M059J (cell line): Measurements from ENCODE around the gene THSD4. TPM values are rescaled to one million over a fixed set of nuclear protein-coding genes. Genes with fewer than 3 reads are reported as not detected.

Experiments used
- DNase-seq: peaks from one replicate; pipeline ENCODE4 v3.0.0-alpha.2; 2012; ENCODE audit warnings: low read depth
- total RNA-seq: library from RNA; depleted of rRNA; stranded (reverse); fragments of >200 nt; shearing (Covaris generic); gene quantifications from 2 replicates; pipeline ENCODE4 v1.2.3, GENCODE V29; 2014

Gene THSD4
- total RNA-seq, 1 experiment from 2014 or later = 9.9 TPM

DNA sequence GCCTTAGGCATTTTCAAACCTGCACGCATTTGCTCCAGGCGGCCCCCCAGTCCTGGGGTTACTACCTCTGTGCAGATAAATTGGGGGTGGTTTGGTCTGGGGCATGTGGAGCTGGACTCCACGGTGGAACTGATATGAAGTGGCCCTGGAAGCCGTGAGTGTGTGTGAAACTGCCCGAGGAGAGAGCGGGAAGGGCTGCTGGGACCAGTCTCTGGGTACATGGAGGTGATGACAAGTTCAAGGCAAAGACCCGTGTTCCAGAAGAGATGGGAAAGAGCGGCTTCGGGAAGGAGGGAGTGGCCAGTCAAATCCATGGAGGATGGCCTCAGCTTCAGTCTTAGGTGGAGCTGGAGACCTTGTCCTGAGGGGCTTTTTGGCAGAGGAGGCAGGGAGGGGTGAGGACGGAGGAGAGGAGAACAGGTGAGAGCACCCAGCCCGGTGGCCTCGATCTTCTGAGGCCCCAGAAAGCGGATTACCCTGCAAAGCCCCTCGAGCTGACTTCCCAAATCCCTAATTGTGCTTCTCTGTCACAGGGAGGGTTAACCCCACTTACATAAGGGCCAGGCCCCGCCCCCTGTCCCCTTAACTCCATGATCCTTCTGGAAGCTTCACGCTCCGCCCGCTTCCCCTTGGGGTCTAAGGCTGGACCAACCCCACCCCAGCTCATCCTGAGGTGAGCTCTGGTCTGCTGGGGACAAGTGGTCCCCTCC lies 693.2 kb downstream of the THSD4 start:
- no peak for DNase-seq

DNA sequence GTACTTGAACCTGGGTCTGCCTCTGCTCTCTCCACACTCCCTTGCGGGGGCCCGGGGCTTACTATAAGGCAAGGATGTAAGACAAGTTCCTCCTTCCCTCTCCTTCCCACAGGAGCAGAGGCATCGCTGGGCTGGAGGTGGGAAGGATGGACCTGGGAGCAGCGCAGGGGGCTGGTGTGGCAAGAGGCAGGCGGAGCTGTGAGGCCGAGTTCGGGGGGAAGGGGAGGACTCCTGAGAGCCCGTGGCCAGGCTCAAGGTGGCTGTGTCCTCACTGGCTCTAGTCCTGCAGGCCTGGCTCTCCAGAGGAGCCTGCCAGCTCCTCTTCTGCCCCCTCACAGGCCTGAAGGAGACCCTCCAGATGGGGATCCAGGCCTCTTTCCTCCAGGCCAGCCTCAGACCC lies 694.1 kb downstream of the THSD4 start:
- no peak for DNase-seq

DNA sequence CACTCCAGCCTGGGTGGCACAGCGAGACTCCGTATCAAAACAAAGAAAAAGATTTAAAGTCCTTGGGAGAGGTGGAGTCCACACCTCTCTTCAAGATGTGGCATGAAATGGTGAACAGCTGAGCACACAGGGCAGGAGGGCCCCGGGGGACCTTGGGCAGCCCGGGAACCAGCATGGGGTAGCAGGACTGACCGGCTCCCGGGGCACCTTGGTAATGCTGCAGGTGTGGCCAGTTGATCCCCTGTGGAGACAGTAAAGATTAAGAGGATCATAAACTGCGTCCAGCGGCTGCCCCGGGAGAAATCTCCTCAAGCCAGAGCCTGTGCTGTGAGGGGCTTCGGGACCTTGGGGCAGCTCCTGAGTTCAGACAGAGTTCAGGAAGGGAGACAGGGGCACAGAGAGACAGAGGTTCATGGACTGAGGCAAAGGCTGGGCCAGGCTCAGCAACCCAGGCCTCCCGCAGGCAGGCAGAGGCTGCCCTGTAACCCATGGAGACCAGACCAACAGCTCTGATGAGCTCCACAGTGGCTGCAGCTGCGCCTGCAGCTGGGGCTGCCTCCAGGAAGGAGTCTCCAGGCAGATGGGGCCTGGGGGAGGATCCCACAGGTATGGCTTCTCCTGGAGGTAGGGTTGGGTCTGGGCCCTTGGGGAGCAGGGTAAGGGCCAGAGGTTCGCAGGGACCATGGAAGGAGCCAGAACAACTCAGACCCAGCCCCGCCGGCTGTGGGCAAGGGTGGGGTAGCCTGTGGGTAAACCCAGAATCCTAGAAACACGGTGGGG lies 695.2 kb downstream of the THSD4 start, which contains the start of gene NR2E3:
Gene NR2E3 (plus strand): TSS at position 299 of the 780 bp plus-strand sequence. CDS start 190 bp downstream, at position 489.
- no peak for DNase-seq

DNA sequence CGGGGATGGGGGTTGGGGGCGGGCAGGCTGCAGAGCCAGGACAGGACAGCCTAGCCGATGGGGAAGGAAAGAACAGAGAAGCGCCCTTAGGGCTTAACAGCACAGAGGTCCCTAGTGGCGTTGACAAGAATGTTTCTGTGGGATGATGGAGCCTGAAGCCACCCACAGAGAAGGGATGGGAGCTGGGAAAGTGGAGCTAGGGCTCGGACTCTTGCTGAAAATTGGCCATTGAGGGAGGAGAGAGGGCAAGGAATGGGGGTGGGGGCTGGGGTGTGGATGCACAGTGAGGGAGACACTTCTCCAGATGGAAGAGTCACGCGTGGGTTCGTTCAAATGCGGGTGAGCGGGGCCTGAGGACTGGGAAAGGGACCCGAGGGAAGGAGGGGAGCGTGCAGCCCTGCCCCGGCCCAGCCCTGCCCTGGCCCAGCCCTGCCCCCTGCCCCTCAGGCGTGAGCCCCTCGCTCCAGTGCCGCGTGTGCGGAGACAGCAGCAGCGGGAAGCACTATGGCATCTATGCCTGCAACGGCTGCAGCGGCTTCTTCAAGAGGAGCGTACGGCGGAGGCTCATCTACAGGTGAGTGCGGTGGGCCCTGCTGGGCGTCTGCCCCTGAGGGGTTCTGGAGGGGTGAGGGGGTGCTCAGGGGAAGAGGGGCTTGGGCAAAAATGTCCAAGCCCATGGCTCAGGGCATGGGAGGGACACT lies 695.9 kb downstream of the THSD4 start:
- DNase-seq = no peak

DNA sequence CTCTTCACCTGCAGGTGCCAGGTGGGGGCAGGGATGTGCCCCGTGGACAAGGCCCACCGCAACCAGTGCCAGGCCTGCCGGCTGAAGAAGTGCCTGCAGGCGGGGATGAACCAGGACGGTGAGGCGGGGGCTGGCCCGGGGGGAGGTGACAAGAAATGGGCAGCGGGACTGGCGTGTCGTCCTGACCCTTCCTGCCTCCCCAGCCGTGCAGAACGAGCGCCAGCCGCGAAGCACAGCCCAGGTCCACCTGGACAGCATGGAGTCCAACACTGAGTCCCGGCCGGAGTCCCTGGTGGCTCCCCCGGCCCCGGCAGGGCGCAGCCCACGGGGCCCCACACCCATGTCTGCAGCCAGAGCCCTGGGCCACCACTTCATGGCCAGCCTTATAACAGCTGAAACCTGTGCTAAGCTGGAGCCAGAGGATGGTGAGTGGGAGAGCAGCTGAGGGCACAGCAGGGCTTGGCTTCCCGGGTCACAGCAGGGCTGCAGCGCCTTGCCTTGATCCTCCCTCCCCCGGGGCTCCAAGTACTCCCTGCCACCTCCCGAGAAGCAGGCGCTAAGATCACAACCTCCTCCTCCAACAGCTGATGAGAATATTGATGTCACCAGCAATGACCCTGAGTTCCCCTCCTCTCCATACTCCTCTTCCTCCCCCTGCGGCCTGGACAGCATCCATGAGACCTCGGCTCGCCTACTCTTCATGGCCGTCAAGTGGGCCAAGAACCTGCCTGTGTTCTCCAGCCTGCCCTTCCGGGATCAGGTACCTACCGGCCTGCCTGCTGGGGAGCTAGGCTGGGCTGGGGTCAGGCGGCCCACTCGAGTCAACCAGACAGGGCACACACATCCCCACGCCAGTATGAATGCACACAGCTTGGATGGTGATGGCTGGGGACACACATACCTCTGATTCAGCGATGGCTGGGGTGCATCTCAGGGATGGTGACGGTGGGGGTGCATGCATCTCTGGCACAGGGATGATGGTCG lies 696.8 kb downstream of the THSD4 start:
- no peak for DNase-seq

DNA sequence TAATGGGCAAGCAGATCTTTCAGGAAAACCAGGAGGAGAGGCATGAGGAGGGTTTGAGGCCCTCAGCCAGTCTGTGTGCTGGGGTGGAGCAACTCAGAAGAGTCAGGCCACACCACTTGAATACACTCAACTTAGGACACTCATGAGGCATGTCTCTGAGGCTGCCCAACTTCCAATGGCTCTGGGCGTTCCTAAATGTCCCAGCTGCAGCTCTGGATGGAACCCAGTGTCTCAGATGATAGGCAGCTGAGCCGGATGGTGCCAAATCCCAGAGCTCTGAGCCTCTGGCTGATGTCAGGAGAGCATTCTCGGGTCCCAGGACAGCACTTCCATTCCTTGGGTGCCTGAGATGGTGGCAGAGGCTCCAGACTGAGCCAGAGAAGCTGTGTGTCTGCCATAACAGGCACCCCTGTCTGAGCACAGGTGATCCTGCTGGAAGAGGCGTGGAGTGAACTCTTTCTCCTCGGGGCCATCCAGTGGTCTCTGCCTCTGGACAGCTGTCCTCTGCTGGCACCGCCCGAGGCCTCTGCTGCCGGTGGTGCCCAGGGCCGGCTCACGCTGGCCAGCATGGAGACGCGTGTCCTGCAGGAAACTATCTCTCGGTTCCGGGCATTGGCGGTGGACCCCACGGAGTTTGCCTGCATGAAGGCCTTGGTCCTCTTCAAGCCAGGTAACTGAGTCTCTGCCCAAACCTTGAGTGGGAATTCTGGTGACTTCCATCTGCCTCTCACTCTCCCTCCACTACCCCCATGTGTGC lies 697.9 kb downstream of the THSD4 start:
- no peak for DNase-seq

DNA sequence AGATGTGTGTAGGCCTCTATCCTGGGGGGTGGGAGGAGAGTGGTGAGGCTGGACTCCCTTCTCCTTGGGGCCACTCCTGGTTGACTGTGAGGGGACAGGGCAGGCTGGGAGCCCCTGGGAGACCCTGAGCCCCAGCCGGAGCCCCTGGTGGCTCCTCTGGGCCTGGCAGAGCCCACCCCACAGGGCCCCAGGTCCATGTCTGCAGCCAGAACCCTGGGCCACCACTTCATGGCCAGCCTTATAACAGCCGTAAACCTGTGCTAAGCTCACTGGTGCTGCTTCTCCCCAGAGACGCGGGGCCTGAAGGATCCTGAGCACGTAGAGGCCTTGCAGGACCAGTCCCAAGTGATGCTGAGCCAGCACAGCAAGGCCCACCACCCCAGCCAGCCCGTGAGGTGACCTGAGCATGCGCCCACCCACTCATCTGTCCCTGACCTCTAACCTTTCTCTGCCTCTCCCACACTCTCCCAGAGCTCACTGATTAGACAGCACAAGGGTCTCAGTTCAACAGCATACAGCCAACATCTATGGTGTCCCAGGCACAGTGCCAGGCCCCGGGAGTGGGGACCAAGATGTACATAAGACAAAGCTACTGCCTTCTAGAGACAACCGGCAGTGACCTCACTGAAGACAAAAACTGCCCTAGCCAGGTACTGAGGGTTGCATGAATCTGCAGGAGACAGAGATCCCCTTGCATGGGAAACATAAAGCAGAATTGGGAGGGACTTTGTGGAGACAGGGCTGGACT lies 698.6 kb downstream of the THSD4 start:
- no peak for DNase-seq

DNA sequence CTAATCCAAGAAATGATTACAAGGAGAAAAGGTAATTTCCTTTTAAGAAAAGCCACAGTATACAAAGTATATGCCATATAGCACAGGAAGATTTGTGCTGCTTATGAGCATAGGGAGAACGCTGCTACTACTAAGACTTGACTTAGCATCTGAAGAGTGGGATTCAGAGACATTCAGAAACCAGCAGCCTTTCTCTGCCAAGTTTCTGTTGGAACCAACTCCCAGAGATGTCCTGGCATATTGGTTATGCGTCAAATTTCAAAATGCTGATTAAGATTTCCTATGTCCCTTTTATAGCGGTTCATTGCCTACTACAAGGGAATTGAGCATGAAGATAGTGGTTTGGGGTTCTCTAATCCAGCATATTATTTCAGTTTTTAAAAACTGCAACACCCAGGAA lies 700.0 kb downstream of the THSD4 start:
- no peak for DNase-seq

DNA sequence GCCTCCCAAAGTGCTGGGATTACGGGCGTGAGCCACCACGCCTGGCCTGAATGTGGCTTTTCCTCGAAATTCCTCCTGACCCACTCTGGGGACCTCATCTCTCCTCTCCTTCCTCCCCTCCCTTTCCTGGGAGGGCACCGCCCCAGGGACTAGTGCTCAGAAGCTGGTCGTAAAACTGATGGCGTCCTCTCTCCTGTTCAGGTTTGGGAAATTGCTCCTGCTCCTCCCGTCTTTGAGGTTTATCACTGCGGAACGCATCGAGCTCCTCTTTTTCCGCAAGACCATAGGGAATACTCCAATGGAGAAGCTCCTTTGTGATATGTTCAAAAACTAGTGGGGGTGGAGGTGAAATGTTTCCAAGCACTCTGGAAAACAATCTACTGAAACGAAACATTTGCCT lies 702.1 kb downstream of the THSD4 start:
- no peak for DNase-seq

DNA sequence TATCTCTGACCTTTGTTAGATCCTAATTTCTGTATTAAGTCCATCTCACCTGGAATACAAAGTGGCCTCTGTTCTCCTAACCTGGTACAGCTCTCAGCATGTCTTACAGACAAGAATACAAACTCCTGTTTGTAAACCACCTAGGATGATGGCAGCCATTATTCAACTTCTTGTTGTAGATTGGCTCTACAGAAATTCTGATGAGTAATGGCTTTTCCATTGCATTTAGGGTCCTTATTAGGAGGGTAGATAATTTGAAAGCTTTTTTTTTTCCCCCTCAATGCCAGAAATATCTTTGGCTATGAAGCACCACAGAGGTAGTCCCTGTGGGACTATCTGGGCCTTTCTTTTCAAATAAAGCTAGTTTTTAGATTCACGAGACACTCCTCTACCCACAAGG lies 704.9 kb downstream of the THSD4 start:
- DNase-seq = no peak

DNA sequence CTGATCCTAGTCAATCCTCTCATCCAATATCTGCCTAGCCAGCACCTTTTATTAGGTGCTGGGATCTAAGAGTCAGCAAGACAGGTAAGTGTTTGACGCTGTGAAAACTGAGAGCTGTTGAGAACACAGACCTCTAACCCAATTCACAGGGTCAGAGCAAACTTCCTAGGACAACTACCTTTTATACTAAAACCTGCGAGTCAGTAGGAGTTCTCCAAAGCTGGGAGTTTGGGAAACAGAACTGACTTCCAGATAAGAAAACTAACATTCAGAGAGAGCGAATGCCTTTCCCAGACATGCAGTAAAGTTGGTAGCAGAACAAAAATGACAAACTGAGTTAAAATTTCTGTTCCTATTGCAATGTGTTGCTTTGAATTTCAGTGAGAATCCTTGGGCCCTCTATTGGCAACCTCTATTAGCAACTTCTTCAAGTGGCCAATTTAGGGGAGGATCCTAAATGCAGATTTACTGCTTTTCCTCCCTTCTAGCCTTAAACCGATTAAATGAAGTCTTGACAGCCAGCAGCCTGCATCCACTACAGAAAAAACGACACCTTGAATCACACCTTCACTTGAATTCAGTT lies 706.4 kb downstream of the THSD4 start:
- no peak for DNase-seq

DNA sequence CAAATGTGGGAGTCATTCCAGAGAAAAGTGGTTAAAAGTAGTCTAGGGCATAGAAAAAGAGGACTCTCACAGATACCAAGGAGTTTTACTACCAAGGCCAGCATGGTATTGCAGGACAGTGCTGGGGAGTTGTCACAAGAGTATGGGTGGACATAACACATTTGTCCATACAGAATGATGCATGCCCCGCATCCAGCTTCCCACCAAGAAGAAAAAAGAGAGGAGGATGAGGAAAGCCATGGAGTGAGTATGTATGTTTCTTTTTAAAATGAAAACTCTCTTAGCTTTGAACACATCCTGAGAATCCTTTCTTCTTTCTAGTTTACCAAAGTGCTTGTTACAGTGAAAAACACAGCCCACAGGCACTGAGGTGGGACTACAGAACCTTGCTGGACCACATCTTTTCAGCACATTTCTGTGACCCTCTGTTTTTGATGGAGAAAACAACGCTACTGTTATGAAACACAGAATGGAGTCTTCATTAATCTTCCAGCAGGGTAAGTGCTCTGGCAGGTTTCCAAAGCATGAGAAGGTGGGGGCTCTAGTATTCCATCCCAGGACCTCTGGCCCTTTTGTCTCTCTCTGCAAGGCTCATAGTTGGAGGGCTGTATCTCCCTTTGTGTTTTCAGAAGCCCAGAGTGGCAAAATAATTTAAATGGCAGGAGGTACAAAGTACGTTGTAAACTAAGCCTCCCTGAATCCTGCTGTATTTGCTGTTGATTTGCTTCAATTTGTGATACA lies 707.8 kb downstream of the THSD4 start:
- no peak for DNase-seq

DNA sequence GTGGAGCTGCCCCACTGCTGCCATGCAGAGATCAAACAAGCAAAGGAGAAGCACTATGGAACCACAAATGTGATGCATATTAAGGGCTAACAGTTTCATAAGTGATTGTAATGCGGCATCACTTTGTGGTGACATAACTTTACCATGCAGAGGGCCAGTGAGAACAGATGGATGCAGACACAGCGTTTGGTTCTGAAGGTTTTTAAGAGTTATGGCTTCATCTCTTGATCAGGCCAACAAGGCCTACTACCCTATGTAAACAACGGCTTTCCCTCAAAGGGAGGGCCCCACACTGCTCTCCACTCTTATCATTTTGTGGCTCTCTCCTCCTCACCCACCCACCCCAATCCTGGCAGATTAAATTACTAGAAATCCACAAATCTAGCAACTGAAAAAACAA lies 708.5 kb downstream of the THSD4 start:
- no peak for DNase-seq

DNA sequence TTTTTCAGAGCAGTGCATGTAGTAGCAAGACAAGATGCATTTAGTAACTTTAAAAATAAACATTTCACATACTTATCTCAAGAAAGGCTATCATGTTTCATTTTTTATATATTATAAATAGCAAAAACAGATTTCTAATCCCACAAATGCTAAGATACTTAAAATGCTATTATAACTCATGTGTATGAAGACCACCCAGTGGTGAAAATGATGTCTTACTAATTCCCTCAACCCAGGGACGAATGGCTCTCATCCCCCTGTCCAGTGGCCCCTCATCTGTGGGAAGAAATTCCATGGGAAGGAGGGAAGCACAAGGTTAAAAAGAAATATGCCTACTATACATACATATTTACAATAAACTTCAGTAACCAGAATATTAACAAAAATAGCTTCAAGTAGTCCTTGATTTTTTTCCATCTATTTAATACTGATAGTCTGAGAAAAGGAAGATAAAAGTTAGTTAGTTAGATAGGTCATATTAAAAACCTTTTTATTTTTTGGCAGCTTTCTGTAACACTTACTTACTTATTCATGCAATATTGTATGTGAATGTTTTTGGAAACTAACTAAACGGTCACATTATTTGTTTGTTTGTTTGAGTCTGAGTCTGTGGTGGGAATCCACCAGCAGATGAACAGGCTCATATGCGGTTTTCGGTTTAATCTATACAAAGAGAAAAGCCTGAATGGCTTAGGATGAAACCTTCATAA lies 709.9 kb downstream of the THSD4 start:
- DNase-seq = no peak

DNA sequence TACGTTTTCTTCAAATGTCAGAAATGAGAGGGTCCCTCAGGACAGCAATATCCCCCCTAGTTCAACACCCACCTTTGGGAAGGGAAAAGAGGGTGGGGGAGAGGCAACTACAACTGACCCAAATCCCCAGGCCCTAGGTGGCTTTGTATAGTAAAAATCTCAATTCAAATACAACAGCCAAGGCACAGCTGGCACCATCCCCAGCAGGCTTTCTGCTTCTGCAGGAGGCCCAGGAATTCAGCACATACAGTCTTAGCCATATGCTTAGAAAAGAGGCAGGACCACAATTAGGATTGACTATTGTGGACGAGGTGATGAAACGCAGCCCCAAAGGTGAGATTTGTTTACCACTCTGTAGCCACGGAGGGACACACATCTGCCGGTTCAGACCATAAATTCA lies 710.9 kb downstream of the THSD4 start:
- DNase-seq = no peak

DNA sequence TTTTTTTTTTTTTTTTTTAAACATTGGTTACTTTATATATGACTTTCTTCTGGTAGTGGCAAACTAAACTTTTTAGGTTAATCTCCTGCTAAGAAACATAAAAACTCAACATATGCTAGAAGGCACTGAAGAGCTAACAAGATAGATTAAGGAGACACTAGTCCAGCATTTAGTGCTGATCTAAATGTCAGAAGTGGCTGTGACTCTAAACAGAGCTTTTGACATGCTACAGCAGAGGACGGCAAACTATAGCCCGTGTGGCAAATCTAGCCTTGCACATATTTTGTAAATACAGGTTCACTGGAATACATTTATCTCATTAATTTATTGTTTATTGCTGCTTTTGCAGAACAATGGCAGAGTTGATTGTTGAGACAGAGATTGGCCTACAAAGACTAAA lies 715.7 kb downstream of the THSD4 start:
- no peak for DNase-seq
